Activated CD4-positive, alpha-beta T cell treated with anti-CD3 and anti-CD28 coated beads for 36 hours (primary cell): Measurements from ENCODE around the gene WDR93. TPM values are rescaled to one million over a fixed set of nuclear protein-coding genes. Genes with fewer than 3 reads are reported as not detected.

ENCODE experiments used
- total RNA-seq, 2 experiments: library from RNA; stranded (reverse); gene quantifications; one replicate each; pipeline ENCODE4 v1.2.3, GENCODE V29; 2021

Gene WDR93
- total RNA-seq, 2 experiments from 2014 or later = not detected

Other genes with a start within 250 kb of the WDR93 start
- gene RHCG, start 194.2 kb upstream of the WDR93 start, total RNA-seq = not detected
- 10 to 100 TPM; 25.7 to 28.9 TPM for gene TICRR, start 115.3 kb upstream of the WDR93 start, total RNA-seq
- 1 to 10 TPM; 2.1 to 2.3 TPM for gene KIF7, start 35.3 kb upstream of the WDR93 start, total RNA-seq
- under 1 TPM; 0.39 to 0.41 TPM for gene PLIN1, start 11.4 kb upstream of the WDR93 start, total RNA-seq
- gene PEX11A, start 57 bp upstream of the WDR93 start, total RNA-seq = 1 to 10 TPM; 4.7 to 5.3 TPM
- gene MESP1, start 60.4 kb downstream of the WDR93 start, total RNA-seq = 1 to 10 TPM; 2.9 to 4.6 TPM
- gene MESP2, start 85.5 kb downstream of the WDR93 start, total RNA-seq = under 1 TPM; 0.14 to 0.30 TPM
- under 1 TPM; 0.09 to 0.12 TPM for gene ANPEP, start 124.0 kb downstream of the WDR93 start, total RNA-seq
- 10 to 100 TPM; 12.4 to 15.3 TPM for gene AP3S2, start 203.2 kb downstream of the WDR93 start, total RNA-seq
- not detected for gene ARPIN, start 222.1 kb downstream of the WDR93 start, total RNA-seq